Measurements from ENCODE around the gene RPS25. TPM values are rescaled to one million over a fixed set of nuclear protein-coding genes. Genes with fewer than 3 reads are reported as not detected.
"Not testable (repeated sequence)": the region's sequence is repeated elsewhere in the genome, so short reads cannot be mapped to it uniquely, and the experiment has no call there.

Gene RPS25
- total RNA-seq, 2 experiments from 2014 or later: 2,183 to 2,206 TPM

DNA sequence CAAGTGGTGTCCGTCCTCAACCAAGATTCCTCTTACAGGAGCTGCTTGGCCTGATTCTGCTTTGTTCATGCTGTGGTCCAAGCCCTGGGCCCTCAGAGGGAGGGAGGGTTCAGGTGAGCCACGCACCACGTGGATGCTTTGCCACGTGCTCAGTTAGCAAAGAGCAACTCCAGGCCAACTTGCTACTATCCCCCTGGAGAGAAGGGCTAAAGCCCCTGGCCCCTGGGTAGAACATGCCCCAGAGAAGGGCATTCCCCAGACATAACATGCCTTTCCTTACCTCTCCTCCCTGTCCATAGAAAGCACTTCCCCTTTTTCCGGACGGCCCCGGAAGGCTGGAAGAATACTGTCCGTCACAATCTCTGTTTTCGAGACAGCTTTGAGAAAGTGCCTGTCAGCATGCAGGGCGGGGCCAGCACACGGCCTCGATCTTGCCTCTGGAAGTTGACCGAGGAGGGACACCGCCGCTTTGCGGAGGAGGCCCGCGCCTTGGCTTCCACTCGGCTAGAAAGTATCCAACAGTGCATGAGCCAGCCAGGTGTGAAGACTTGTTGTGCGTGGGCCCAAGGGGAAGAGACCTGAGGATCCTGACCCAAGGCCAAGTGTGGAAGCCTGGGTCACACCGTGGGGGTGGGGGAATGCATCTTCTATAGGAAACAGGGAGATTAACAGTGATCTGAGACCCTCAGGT is 37.8 kb downstream of the RPS25 start:
- CTCF ChIA-PET: no interaction called here
- H3K9me3 Mint-ChIP-seq: no peaks in the 10 kb centered on the region
- H3K27ac Mint-ChIP-seq: no peak overlapping the region
- no peak for DNase-seq
- H3K4me3 Mint-ChIP-seq: no peak overlapping the region
- intact Hi-C loops (cut with micrococcal nuclease): no loop called here
- H3K4me1 Mint-ChIP-seq (ENCODE audit: low read depth): no peaks in the 10 kb centered on the region
- no peaks in the 10 kb centered on the region for H3K27me3 Mint-ChIP-seq (ENCODE audit: low read depth)
- no peaks in the 10 kb centered on the region for H3K36me3 Mint-ChIP-seq (ENCODE audit: low read depth)

DNA sequence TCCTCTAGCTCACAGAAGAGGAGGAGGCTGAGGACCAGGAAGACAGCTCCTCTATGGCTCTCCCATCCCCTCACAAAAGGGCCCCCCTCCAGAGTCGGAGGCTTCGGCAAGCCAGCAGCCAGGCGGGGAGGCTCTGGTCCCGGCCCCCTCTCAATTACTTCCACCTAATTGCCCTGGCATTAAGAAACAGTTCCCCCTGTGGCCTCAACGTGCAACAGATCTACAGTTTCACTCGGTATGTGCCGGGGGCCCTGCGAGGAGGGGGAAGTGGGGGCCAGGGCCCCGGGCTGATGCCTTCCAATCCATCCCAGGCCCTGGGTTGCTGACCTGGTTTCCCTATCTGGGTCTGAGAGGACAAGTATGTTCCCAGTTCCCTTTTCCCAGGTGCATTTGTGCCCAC is 38.7 kb downstream of the RPS25 start:
- CTCF ChIA-PET: no interaction called here
- H3K4me3 Mint-ChIP-seq: no peak overlapping the region
- intact Hi-C loops (cut with micrococcal nuclease): no loop called here
- no peaks in the 10 kb centered on the region for H3K4me1 Mint-ChIP-seq (ENCODE audit: low read depth)
- no peak overlapping the region for H3K27ac Mint-ChIP-seq
- no peaks in the 10 kb centered on the region for H3K9me3 Mint-ChIP-seq
- no peaks in the 10 kb centered on the region for H3K27me3 Mint-ChIP-seq (ENCODE audit: low read depth)
- no peaks in the 10 kb centered on the region for H3K36me3 Mint-ChIP-seq (ENCODE audit: low read depth)
- DNase-seq: no peak

DNA sequence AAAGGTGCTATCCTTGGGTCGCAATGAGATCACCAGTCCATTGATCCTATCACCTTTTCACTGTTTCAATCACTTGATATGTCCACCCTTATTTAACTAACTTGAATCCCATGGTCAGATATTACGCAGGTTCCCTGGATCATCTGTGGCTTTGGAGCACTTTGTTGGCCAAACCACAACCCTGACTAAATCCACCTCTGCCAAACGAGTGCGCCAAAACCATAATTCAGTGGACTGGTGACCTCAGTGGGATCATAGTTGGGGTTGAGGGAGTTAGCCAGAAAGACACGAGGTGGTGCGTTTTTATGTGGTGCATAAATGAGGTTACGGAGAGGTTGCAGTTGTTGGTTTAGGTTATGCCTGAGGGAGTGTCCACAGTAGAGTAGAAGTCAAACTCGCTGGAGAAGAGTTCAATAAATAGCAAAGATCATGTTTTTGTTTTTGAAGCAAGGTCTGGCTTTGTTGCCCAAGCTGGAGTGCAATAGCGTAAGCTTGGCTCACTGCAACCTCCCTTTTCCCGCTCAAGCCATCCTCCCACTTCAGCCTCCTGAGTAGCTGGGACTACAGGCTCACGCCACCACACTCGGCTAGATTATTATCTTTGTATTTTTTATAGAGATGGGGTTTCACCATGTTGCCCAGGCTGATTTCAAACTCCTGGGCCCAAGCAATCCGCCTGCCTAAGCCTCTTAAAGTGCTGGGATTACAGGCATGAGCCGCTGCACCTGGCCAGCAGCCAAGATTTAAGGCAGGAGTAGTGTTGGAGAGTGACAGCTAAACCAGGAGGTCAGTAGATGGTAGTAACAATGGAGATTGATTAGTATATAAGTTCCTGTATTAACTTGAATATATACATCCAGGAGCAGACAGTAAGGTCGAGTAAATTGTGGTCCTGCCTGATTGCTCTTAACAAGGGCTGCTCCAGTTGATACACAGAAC is 42.1 kb downstream of the RPS25 start:
- Mint-ChIP-seq H3K4me3 (no peak overlapping the region), H3K4me1 (ENCODE audit: low read depth) (no peaks in the 10 kb centered on the region), H3K27ac (no peak overlapping the region), H3K27me3 (ENCODE audit: low read depth) (no peaks in the 10 kb centered on the region), H3K36me3 (ENCODE audit: low read depth) (no peaks in the 10 kb centered on the region), H3K9me3 (no peaks in the 10 kb centered on the region)
- CTCF ChIA-PET: no interaction called here
- no peak for DNase-seq
- intact Hi-C loops (cut with micrococcal nuclease): no loop called here

GRCh38 chr11:118973985-118974384 is 44.2 kb downstream of the RPS25 start:
- H3K36me3 Mint-ChIP-seq (ENCODE audit: low read depth): no peaks in the 10 kb centered on the region
- CTCF ChIA-PET: interaction anchor here (0.6 to 1.4 kb wide), 2 partner anchors 9 to 284 kb away, joined by 3 to 4 read pairs; no protein-coding TSS in a partner anchor
- no peaks in the 10 kb centered on the region for H3K4me1 Mint-ChIP-seq (ENCODE audit: low read depth)

DNA sequence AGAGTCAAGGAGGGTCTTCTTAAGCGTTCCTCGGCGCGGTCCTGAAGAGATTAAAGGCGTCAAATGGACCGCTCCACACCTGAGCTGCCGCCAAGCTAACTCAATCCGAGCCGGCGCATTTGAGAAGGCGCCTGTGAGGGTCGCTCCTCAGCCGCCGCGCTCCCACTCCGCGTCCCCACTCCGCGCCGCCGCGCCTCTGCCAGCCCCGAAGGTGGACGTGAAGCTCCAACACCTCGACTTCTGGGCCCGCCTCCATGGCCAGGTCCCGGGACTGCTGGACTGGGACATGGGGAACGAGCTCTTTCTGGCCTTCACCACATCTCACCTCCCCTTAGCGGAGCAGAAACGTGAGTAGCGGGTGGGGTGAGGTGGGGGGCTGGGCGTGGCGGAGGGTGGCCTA is 46.5 kb downstream of the RPS25 start, which contains the start of gene FOXR1:
FOXR1 (plus strand) TSS at position 116 of the 400 bp plus-strand sequence; CDS start at position 287, 171 bp downstream.
- CTCF ChIA-PET: interaction anchor here (0.7 kb wide), 1 partner anchor 12 kb away, joined by 3 read pairs; no protein-coding TSS in a partner anchor
- Mint-ChIP-seq H3K4me3 (no peak within 1 kb of the TSS), H3K4me1 (ENCODE audit: low read depth) (no peaks in the 10 kb centered on the region), H3K27ac (no peak within 1 kb of the TSS), H3K36me3 (ENCODE audit: low read depth) (no peaks in the 10 kb centered on the region), H3K9me3 (no peaks in the 10 kb centered on the region), H3K27me3 (ENCODE audit: low read depth) (no peaks in the 10 kb centered on the region)
- DNase-seq: no peak
- intact Hi-C loops (cut with micrococcal nuclease): no loop called here

More at GRCh38 chr11:118973985-118974384, 44.2 kb downstream of the RPS25 start:
- H3K9me3 Mint-ChIP-seq: no peaks in the 10 kb centered on the region
- H3K4me3 Mint-ChIP-seq: no peak overlapping the region
- H3K27me3 Mint-ChIP-seq (ENCODE audit: low read depth): no peaks in the 10 kb centered on the region
- intact Hi-C loops (cut with micrococcal nuclease): no loop called here
- H3K27ac Mint-ChIP-seq: no peak overlapping the region
- no peak for DNase-seq

DNA sequence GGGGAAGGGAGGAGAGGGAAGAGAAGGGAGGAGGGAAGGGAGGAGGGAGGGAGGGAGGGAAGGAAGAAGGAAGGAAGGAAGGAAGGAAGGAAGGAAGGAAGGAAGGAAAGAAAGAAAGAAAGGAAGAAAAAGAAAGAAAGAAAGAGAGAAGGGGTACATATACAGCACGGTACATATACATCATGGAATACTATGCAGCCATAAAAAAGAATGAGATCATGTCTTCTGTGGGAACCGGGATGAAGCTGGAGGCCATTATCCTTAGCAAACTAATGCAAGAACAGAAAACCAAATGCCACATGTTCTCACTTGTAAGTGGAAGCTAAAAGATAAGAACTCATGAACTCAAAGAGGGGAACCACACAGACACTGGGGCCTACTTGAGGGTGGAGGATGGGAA is 48.6 kb downstream of the RPS25 start:
- intact Hi-C loops (cut with micrococcal nuclease); CTCF ChIA-PET; H3K36me3 Mint-ChIP-seq (ENCODE audit: low read depth); H3K27ac Mint-ChIP-seq; H3K27me3 Mint-ChIP-seq (ENCODE audit: low read depth); H3K4me3 Mint-ChIP-seq; H3K9me3 Mint-ChIP-seq; DNase-seq; H3K4me1 Mint-ChIP-seq (ENCODE audit: low read depth): not testable (repeated sequence)

Small RNA genes lying within 50 kb of the gene (microRNA-seq; reads per million reads assigned to microRNA genes)
- gene MIR3656 (ENCODE audit: borderline microRNAs expressed, borderline replicate concordance): not detected

Other genes with a start within 250 kb of the RPS25 start
- gene DDX6, start 227.2 kb downstream of the RPS25 start, total RNA-seq: 100 to 1,000 TPM; 274 to 279 TPM
- 10 to 100 TPM; 25.6 to 26.1 TPM for gene CXCR5, start 134.5 kb downstream of the RPS25 start, total RNA-seq
- gene BCL9L, start 92.4 kb downstream of the RPS25 start, total RNA-seq: 10 to 100 TPM; 33.3 to 36.1 TPM
- under 1 TPM; 0.25 to 0.45 TPM for gene UPK2, start 62.0 kb downstream of the RPS25 start, total RNA-seq
- not detected for gene FOXR1, start 46.6 kb downstream of the RPS25 start, total RNA-seq
- gene CENATAC, start 20.2 kb downstream of the RPS25 start, total RNA-seq: 10 to 100 TPM; 17.4 to 18.0 TPM
- gene TRAPPC4, start 423 bp upstream of the RPS25 start, total RNA-seq: 10 to 100 TPM; 66.4 to 69.9 TPM
- 10 to 100 TPM; 28.3 to 30.3 TPM for gene SLC37A4, start 12.5 kb upstream of the RPS25 start, total RNA-seq
- 100 to 1,000 TPM; 108 to 116 TPM for gene HYOU1, start 38.9 kb upstream of the RPS25 start, total RNA-seq
- gene VPS11, start 49.5 kb upstream of the RPS25 start, total RNA-seq: 10 to 100 TPM; 16.9 to 19.5 TPM
- 10 to 100 TPM; 27.9 to 29.4 TPM for gene HMBS, start 66.5 kb upstream of the RPS25 start, total RNA-seq
- gene DPAGT1, start 83.5 kb upstream of the RPS25 start, total RNA-seq: 10 to 100 TPM; 52.2 to 53.1 TPM
- gene C2CD2L, start 89.0 kb upstream of the RPS25 start, total RNA-seq: 10 to 100 TPM; 20.1 to 20.8 TPM
- gene HINFP, start 103.2 kb upstream of the RPS25 start, total RNA-seq: 10 to 100 TPM; 24.5 to 25.2 TPM
- under 1 TPM; 0.12 to 0.31 TPM for gene ABCG4, start 130.7 kb upstream of the RPS25 start, total RNA-seq
- 10 to 100 TPM; 20.8 to 22.2 TPM for gene NLRX1, start 150.4 kb upstream of the RPS25 start, total RNA-seq
- not detected for gene NHERF4, start 167.1 kb upstream of the RPS25 start, total RNA-seq
- gene CBL, start 188.0 kb upstream of the RPS25 start, total RNA-seq: 10 to 100 TPM; 25.3 to 25.7 TPM

Data from activated naive CD4-positive, alpha-beta T cell treated with anti-CD3 and anti-CD28 coated beads for 36 hours (primary cell).